IPS-20b (cell line): Measurements from ENCODE around the gene CFLAR.
"Not testable (repeated sequence)": the region's sequence is repeated elsewhere in the genome, so short reads cannot be mapped to it uniquely, and the experiment has no call there.

Experiments
- H3K27ac ChIP-seq: one replicate; pipeline ENCODE4 v1.5.1; 2013; ENCODE audit warnings: low read length
- H3K27me3 ChIP-seq: 2 replicates; pipeline ENCODE4 v1.6.1; 2013; ENCODE audit warnings: mild to moderate bottlenecking, low read length, inconsistent platforms; ENCODE audit not compliant: insufficient read depth
- H3K36me3 ChIP-seq: 2 replicates; pipeline ENCODE4 v1.6.1; 2013; ENCODE audit warnings: low read depth, mild to moderate bottlenecking, inconsistent platforms, low read length, moderate library complexity; ENCODE audit not compliant: insufficient read depth
- H3K4me1 ChIP-seq: 2 replicates; pipeline ENCODE4 v1.6.1; 2013; ENCODE audit warnings: mild to moderate bottlenecking, control low read depth, inconsistent platforms, low read length, moderate library complexity; ENCODE audit not compliant: insufficient read depth
- H3K4me3 ChIP-seq: 2 replicates; pipeline ENCODE4 v1.5.1; 2013; ENCODE audit warnings: mild to moderate bottlenecking, low read length, inconsistent platforms
- H3K9ac ChIP-seq: 2 replicates; pipeline ENCODE4 v1.6.1; 2013; ENCODE audit warnings: low read depth, mild to moderate bottlenecking, inconsistent platforms, low read length, moderate library complexity
- H3K9me3 ChIP-seq: 2 replicates; pipeline ENCODE4 v1.6.1; 2013; ENCODE audit warnings: mild to moderate bottlenecking, low read depth, low read length, inconsistent platforms; ENCODE audit not compliant: insufficient read depth

Gene CFLAR

GRCh38 chr2:201152999-201153815, 37.2 kb downstream of the CFLAR start:
- Histone ChIP-seq H3K4me3 (no peak overlapping the region), H3K9ac (no peak overlapping the region), H3K27ac (no peak overlapping the region), H3K36me3 (no peaks in the 10 kb centered on the region), H3K4me1 (peaks cover 8% of the 10 kb centered on the region), H3K27me3 (no peaks in the 10 kb centered on the region), H3K9me3 (no peaks in the 10 kb centered on the region)

DNA sequence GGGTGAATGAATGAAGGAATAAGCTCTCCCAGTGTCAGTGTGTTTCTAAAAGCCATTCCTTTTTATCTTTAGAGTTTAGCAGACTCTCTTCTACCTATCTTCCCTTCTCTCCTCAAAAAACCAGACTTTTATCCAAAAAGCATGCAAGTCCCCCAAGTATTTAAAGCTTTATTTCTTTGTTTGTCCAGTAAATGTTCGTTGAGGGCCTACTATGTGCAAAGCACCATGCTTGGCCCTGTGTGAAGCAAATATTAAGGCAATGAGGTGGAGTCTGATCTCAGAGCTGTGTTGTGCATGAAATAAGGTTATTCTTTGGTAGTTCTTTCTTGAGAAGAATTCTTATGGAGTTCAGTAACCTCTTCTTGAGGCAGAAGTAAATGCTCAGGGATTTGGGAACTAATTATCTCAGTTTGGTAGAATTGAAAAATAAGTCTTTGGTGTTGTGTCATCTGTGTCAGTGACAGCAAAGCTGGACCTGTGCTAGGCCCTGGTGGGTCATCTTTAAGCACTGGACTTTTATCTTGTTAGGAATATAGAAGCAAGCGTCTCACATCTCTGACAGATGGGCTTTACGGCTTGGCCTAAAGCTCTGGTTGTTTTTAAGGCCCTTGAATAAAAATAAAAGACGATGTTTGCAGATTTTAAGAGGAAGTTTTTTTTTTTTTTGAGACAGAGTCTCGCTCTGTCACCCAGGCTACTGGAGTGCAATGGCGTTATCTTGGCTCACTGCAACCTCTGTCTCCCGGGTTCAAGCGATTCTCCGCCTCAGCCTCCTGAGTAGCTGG, 38.8 kb downstream of the CFLAR start:
- no peaks in the 10 kb centered on the region for H3K27me3 ChIP-seq
- H3K36me3 ChIP-seq, result no peaks in the 10 kb centered on the region
- H3K4me1 ChIP-seq, result peaks cover 6% of the 10 kb centered on the region

GRCh38 chr2:201156036-201156435, 40.1 kb downstream of the CFLAR start:
- no peaks in the 10 kb centered on the region for H3K36me3 ChIP-seq
- H3K4me3 ChIP-seq, result no peak overlapping the region
- H3K9ac ChIP-seq, result no peak overlapping the region
- H3K9me3 ChIP-seq, result no peaks in the 10 kb centered on the region
- H3K27ac ChIP-seq, result no peak overlapping the region
- peaks cover 6% of the 10 kb centered on the region for H3K4me1 ChIP-seq
- no peaks in the 10 kb centered on the region for H3K27me3 ChIP-seq

More for the DNA sequence above, 38.8 kb downstream of the CFLAR start:
- H3K9ac ChIP-seq, result no peak overlapping the region
- H3K4me3 ChIP-seq, result no peak overlapping the region
- H3K27ac ChIP-seq, result no peak overlapping the region
- H3K9me3 ChIP-seq, result no peaks in the 10 kb centered on the region

DNA sequence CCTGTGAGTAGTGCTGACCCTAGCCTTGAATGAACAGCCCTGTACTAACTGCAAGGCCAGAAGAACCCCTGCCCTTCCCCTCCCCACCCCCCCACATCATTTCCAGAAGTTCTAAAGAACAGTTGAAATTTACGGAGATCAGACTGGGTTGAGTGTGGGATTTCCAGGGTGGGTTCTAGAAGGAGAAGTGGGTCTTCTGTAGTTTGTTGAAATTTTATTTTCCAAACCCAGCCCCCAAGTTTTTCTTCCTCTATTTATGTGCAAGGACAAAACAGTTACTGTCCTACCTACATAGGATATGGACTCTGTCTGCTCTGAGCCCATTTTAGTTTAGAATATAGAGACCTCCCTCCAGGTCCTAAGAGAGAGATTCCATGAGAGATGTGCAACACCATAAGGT, 40.7 kb downstream of the CFLAR start:
- no peak overlapping the region for H3K4me3 ChIP-seq
- H3K4me1 ChIP-seq, result peaks cover 6% of the 10 kb centered on the region
- no peak overlapping the region for H3K9ac ChIP-seq
- H3K36me3 ChIP-seq, result no peaks in the 10 kb centered on the region
- H3K9me3 ChIP-seq, result no peaks in the 10 kb centered on the region
- H3K27me3 ChIP-seq, result no peaks in the 10 kb centered on the region
- H3K27ac ChIP-seq, result no peak overlapping the region

DNA sequence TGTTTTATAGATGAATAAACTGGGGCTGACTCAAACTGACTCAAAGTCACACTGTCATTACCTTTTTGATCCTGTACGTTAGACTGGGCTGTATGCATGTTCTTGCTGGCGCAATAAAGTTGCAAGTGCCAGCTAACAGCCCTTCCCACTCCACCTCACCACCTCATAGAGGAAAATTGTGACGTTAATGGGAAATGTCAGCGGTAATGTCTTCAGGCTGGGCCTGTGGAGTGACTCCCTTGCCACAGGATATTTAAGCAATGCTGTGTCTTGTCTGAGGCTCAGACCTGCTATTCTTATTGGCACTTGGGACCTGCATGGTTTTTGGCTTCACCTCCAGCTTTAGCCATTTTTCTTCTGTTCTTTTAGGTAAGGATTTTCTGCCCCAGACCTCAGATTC, 41.7 kb downstream of the CFLAR start:
- peak overlapping the region; percentile 5; the same call in 1 of the 2 replicates for H3K9ac ChIP-seq
- H3K4me3 ChIP-seq, result no peak overlapping the region
- peaks cover 6% of the 10 kb centered on the region; the same call in 1 of the 2 replicates for H3K4me1 ChIP-seq
- no peaks in the 10 kb centered on the region for H3K9me3 ChIP-seq
- H3K36me3 ChIP-seq, result no peaks in the 10 kb centered on the region
- H3K27me3 ChIP-seq, result no peaks in the 10 kb centered on the region
- no peak overlapping the region for H3K27ac ChIP-seq

DNA sequence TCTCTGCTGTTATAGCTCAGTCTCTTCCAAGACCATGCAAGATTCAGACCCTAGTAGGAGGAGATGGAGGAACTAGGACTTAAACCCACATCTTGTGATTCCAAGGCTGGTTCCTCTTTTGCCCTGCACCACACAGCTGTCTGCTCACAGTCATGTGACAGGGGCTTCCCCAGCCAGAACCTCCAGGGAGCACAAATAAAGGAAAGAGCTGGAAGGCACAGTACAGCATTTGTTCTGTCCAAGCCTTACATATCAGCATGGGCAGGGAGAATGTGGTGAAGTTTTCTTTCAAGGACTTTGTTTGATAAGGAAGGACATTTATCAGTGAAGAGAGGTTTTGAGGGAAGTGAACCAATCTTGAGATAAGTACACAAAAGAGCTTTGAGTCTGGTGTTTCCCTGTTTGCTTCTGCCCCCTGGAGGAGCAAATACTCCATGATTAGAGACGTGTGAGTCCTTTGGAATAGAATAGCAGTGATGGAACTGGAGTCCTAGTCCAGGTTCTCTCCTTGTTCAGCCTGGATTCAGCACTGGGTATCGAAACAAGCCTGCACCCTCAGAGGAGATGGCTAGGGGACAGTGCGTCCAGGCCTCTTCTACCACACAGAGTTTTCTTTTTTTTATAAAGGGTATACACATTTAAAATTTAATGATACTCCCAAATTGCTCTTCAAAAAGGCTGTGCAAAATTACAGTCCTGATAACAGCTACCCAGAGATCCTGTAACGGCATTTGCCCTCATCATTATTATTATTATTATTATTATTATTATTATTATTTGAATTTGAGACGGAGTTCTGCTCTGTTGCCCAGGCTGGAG, 42.4 kb downstream of the CFLAR start:
- Histone ChIP-seq H3K27me3 (no peaks in the 10 kb centered on the region), H3K36me3 (no peaks in the 10 kb centered on the region), H3K9ac (peak overlapping the region; percentile 5; the same call in 1 of the 2 replicates), H3K4me1 (peaks cover 6% of the 10 kb centered on the region; the same call in 1 of the 2 replicates), H3K4me3 (no peak overlapping the region), H3K9me3 (no peaks in the 10 kb centered on the region), H3K27ac (no peak overlapping the region)

- no peaks in the 10 kb centered on the region; the same call in 1 of the 2 replicates for H3K9me3 ChIP-seq
- no peak overlapping the region for H3K4me3 ChIP-seq
- no peaks in the 10 kb centered on the region for H3K4me1 ChIP-seq
- no peaks in the 10 kb centered on the region for H3K27me3 ChIP-seq
- H3K27ac ChIP-seq, result no peak overlapping the region
- H3K9ac ChIP-seq, result no peak overlapping the region
- H3K36me3 ChIP-seq, result no peaks in the 10 kb centered on the region
These were observed 48.2 kb downstream of the CFLAR start for GRCh38 chr2:201164166-201164565.

DNA sequence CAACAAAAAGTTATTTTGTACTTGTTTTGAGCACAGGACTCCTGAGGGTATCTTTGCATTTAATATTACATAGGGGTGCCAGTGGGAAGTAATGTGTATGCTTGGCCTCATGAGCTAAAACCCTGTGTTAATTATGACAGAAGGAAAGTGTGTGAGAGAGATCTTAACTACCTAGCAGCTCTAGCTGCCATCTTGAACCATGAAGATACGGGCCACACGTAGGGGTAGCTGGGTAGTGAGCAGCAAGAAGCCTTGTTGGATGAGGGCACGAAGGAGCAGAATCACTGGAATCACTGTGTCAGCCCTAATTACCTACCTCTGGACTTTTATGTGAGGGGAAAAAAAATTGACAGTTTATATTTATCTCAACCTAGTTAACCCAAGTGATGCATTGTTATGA, 51.6 kb downstream of the CFLAR start:
- H3K36me3 ChIP-seq, result no peaks in the 10 kb centered on the region
- no peak overlapping the region for H3K27ac ChIP-seq
- H3K4me3 ChIP-seq, result no peak overlapping the region
- H3K9ac ChIP-seq, result no peak overlapping the region
- H3K27me3 ChIP-seq, result no peaks in the 10 kb centered on the region
- H3K9me3 ChIP-seq, result no peaks in the 10 kb centered on the region; the same call in 1 of the 2 replicates
- H3K4me1 ChIP-seq, result no peaks in the 10 kb centered on the region

GRCh38 chr2:201168496-201168895, 52.5 kb downstream of the CFLAR start:
- H3K27me3 ChIP-seq, H3K9ac ChIP-seq, H3K4me1 ChIP-seq, H3K4me3 ChIP-seq, H3K36me3 ChIP-seq, H3K9me3 ChIP-seq, H3K27ac ChIP-seq: not testable (repeated sequence)

- 0 out of 2 replicates have a peak, but pooled peaks cover 3% of the 10 kb centered on the region for H3K4me1 ChIP-seq
- H3K27me3 ChIP-seq, result no peaks in the 10 kb centered on the region
- H3K27ac ChIP-seq, result no peak overlapping the region
- H3K36me3 ChIP-seq, result no peaks in the 10 kb centered on the region
- H3K9me3 ChIP-seq, result no peaks in the 10 kb centered on the region; the same call in 1 of the 2 replicates
- H3K9ac ChIP-seq, result no peak overlapping the region
- H3K4me3 ChIP-seq, result no peak overlapping the region
These were observed 55.4 kb downstream of the CFLAR start for GRCh38 chr2:201171259-201171814.

DNA sequence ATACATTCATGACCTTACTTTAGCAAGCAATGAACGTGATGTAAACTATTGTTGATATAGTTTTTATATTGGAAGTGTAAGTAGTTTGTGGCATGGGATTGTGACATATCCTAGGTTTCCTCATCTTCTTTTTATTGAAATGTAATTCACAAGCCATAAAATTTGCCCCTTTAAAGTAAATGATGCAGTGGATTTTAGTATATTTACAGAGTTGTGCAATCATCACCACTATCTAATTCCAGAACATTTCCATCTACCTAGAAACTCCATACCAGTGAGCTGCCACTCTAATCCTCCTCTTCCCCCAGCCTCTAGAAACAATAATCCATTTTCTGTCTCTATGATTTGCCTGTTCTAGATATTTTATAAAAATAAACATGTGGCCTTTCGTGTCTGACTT, 56.3 kb downstream of the CFLAR start:
- Histone ChIP-seq H3K9ac (no peak overlapping the region), H3K4me1 (0 out of 2 replicates have a peak, but pooled peaks cover 3% of the 10 kb centered on the region), H3K4me3 (no peak overlapping the region), H3K27ac (no peak overlapping the region), H3K27me3 (no peaks in the 10 kb centered on the region), H3K36me3 (no peaks in the 10 kb centered on the region), H3K9me3 (no peaks in the 10 kb centered on the region; the same call in 1 of the 2 replicates)
